Left cardiac atrium (tissue), 2 donors: Measurements from ENCODE around the gene OSM. TPM values are rescaled to one million over a fixed set of nuclear protein-coding genes. Genes with fewer than 3 reads are reported as not detected.

ENCODE experiments used
- total RNA-seq, 2 donors: library from RNA; stranded (reverse); fragmentation: NEBNext Ultra II Directional; extraction: Animal tissue kit (Norgen Biotek cat#: 25700); gene quantifications; one replicate each; pipeline ENCODE4 v1.2.1, GENCODE V29; 2021
- donor health status: DM: no; HTN: yes; CAD: no; lungs with severe emphysema.
- donor health status: DM: yes; HTN: yes; CAD: no.

The OSM gene
- total RNA-seq, 2 donors from 2014 or later, result 0.56 to 1.4 TPM

Other genes with a start within 250 kb of the OSM start
- not detected for gene HORMAD2, start 186.4 kb downstream of the OSM start, total RNA-seq
- gene LIF, start 20.1 kb downstream of the OSM start, total RNA-seq, result 1 to 10 TPM in 1 of 2 donors, under 1 TPM in 1; 0.94 to 7.0 TPM
- gene CASTOR1, start 22.7 kb upstream of the OSM start, total RNA-seq, result 1 to 10 TPM; 7.4 to 9.4 TPM
- 10 to 100 TPM; 11.9 to 12.3 TPM for gene TBC1D10A, start 60.1 kb upstream of the OSM start, total RNA-seq
- 100 to 1,000 TPM in 1 of 2 donors, 10 to 100 TPM in 1; 94.3 to 105 TPM for gene SF3A1, start 90.0 kb upstream of the OSM start, total RNA-seq
- under 1 TPM; 0.65 to 0.84 TPM for gene CCDC157, start 90.2 kb upstream of the OSM start, total RNA-seq
- gene RNF215, start 120.6 kb upstream of the OSM start, total RNA-seq, result 10 to 100 TPM in 1 of 2 donors, 1 to 10 TPM in 1; 7.5 to 12.9 TPM
- gene SEC14L2, start 130.2 kb upstream of the OSM start, total RNA-seq, result 1 to 10 TPM; 2.1 to 5.7 TPM
- gene MTFP1, start 158.9 kb upstream of the OSM start, total RNA-seq, result 10 to 100 TPM; 21.4 to 33.8 TPM
- not detected for gene SEC14L3, start 205.2 kb upstream of the OSM start, total RNA-seq
- not detected for gene SEC14L4, start 238.8 kb upstream of the OSM start, total RNA-seq